ENCODE results near the gene BEND2.

GRCh38 chrX:18146954-18147353 is 73.7 kb downstream of the BEND2 start:
- TF ChIP-seq, protein P1, sequence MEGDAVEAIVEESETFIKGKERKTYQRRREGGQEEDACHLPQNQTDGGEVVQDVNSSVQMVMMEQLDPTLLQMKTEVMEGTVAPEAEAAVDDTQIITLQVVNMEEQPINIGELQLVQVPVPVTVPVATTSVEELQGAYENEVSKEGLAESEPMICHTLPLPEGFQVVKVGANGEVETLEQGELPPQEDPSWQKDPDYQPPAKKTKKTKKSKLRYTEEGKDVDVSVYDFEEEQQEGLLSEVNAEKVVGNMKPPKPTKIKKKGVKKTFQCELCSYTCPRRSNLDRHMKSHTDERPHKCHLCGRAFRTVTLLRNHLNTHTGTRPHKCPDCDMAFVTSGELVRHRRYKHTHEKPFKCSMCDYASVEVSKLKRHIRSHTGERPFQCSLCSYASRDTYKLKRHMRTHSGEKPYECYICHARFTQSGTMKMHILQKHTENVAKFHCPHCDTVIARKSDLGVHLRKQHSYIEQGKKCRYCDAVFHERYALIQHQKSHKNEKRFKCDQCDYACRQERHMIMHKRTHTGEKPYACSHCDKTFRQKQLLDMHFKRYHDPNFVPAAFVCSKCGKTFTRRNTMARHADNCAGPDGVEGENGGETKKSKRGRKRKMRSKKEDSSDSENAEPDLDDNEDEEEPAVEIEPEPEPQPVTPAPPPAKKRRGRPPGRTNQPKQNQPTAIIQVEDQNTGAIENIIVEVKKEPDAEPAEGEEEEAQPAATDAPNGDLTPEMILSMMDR (IDR thresholded peaks at IDR 0.05): no peak
- TF ChIP-seq POLR2A (IDR thresholded peaks at IDR 0.05): no peak

All from vagina (tissue), 2 donors.